ENCODE data around the gene ZNF746. TPM values are rescaled to one million over a fixed set of nuclear protein-coding genes. Genes with fewer than 3 reads are reported as not detected.

The ZNF746 gene
- total RNA-seq, 1 experiment from 2014 or later: 22.2 TPM

DNA sequence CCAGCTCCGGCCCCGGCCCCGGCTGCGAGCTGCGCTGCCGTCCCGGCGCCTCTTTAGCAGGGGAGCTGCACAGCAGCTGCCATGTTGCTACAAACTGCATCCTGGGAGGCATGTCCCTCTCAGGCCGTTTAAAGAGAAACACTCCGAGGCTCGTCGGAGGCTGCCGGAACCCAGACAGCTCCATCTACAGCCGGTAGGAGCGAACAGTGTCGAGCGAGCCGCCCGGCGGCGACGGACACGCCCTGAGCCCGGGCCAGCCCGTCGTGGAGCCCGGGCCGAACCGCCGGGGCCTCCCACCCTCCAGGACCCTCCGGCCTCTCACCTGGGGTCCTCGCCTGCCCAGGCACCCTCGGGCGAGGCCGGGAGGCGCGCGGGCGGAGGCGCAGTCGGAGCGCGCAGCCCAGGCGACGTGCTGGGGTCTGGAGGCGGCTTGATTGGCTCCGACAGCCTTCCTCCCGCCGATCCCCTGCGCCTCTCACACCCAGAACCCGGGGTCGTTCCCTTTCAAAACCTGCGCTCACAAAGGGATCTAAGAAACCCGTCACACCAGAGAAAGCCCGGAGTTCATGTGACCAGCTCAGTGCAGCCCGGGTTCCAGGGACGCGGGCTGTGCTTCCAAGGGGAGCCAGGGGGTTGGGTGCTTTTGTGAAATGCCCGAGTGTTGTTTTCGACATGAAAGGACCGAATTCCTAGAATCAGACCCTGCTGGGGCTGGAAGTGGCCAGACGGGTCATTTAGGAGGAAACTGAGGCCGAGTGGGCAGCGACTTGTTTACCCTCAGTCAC, 36.9 kb downstream of the ZNF746 start, which contains the start of gene ZNF777:
Gene ZNF777 (minus strand): TSS at position 570 of the 785 bp plus-strand sequence. CDS start 5,040 bp downstream, outside the sequence.
- ChIA-PET CTCF (interaction anchor here (0.6 kb wide), 3 partner anchors 20 to 106 kb away, joined by 3 to 6 read pairs (median 3); no protein-coding TSS in a partner anchor), POLR2A (interaction anchor here (0.7 kb wide), 1 partner anchor 30 kb away, joined by 5 read pairs; no protein-coding TSS in a partner anchor)
- H3K27ac ChIP-seq (ENCODE audit: low read length): peak within 1 kb of the TSS; percentile 86
- H3K4me3 ChIP-seq (ENCODE audit: low read depth in 2 of 2, low read length in 2 of 2): peak within 1 kb of the TSS; percentile 72 to 88
- peaks cover 12% of the 10 kb centered on the region; the same call in 1 of the 2 replicates for H3K4me1 ChIP-seq (ENCODE audit: control insufficient read depth, insufficient read depth, low read length)
- DNase-seq (ENCODE audit: low read depth, low spot score) (peak; percentile 30), ATAC-seq (peak; percentile 97)
- H3K36me3 ChIP-seq (ENCODE audit: control insufficient read depth, insufficient read depth, low read length): no peaks in the 10 kb centered on the region
- H3K27me3 ChIP-seq (ENCODE audit: control insufficient read depth, insufficient read depth, low read length): no peaks in the 10 kb centered on the region
- intact Hi-C loops (cut with micrococcal nuclease; ENCODE audit: unreplicated experiment): no loop called here
- TF ChIP-seq TCF7L2 (IDR thresholded peaks at IDR 0.05; ENCODE audit: low read depth, low read length): peak; percentile 53; the same call in 1 of the 2 replicates
- TF ChIP-seq POLR2AphosphoS5 (IDR thresholded peaks at IDR 0.05; ENCODE audit: low read depth, low read length): peak; percentile 51; the same call in 1 of the 2 replicates
- TF ChIP-seq, protein P1, sequence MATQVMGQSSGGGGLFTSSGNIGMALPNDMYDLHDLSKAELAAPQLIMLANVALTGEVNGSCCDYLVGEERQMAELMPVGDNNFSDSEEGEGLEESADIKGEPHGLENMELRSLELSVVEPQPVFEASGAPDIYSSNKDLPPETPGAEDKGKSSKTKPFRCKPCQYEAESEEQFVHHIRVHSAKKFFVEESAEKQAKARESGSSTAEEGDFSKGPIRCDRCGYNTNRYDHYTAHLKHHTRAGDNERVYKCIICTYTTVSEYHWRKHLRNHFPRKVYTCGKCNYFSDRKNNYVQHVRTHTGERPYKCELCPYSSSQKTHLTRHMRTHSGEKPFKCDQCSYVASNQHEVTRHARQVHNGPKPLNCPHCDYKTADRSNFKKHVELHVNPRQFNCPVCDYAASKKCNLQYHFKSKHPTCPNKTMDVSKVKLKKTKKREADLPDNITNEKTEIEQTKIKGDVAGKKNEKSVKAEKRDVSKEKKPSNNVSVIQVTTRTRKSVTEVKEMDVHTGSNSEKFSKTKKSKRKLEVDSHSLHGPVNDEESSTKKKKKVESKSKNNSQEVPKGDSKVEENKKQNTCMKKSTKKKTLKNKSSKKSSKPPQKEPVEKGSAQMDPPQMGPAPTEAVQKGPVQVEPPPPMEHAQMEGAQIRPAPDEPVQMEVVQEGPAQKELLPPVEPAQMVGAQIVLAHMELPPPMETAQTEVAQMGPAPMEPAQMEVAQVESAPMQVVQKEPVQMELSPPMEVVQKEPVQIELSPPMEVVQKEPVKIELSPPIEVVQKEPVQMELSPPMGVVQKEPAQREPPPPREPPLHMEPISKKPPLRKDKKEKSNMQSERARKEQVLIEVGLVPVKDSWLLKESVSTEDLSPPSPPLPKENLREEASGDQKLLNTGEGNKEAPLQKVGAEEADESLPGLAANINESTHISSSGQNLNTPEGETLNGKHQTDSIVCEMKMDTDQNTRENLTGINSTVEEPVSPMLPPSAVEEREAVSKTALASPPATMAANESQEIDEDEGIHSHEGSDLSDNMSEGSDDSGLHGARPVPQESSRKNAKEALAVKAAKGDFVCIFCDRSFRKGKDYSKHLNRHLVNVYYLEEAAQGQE (IDR thresholded peaks at IDR 0.05; ENCODE audit: insufficient read depth in 1 of 2, low read depth in 2 of 2, low read length in 1 of 2): no peak
- TF ChIP-seq, protein P2, sequence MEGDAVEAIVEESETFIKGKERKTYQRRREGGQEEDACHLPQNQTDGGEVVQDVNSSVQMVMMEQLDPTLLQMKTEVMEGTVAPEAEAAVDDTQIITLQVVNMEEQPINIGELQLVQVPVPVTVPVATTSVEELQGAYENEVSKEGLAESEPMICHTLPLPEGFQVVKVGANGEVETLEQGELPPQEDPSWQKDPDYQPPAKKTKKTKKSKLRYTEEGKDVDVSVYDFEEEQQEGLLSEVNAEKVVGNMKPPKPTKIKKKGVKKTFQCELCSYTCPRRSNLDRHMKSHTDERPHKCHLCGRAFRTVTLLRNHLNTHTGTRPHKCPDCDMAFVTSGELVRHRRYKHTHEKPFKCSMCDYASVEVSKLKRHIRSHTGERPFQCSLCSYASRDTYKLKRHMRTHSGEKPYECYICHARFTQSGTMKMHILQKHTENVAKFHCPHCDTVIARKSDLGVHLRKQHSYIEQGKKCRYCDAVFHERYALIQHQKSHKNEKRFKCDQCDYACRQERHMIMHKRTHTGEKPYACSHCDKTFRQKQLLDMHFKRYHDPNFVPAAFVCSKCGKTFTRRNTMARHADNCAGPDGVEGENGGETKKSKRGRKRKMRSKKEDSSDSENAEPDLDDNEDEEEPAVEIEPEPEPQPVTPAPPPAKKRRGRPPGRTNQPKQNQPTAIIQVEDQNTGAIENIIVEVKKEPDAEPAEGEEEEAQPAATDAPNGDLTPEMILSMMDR (IDR thresholded peaks at IDR 0.05): peak; percentile 70
- 0 out of 2 replicates have a peak, but pooled peaks have one; percentile 41 for TF ChIP-seq SIN3A (IDR thresholded peaks at IDR 0.05; ENCODE audit: borderline replicate concordance, insufficient read depth, low read depth, low read length)
- in situ Hi-C loops (cut with HindIII; ENCODE audit: low pct_unique_long_range_greater_than_20kb, low sequenced_read_pairs): no loop called here
- no TSS peak for BruUV-seq (replicated peaks)
- no peaks in the 10 kb centered on the region for H3K9me3 ChIP-seq (ENCODE audit: control insufficient read depth, insufficient read depth, low read depth, low read length)

DNA sequence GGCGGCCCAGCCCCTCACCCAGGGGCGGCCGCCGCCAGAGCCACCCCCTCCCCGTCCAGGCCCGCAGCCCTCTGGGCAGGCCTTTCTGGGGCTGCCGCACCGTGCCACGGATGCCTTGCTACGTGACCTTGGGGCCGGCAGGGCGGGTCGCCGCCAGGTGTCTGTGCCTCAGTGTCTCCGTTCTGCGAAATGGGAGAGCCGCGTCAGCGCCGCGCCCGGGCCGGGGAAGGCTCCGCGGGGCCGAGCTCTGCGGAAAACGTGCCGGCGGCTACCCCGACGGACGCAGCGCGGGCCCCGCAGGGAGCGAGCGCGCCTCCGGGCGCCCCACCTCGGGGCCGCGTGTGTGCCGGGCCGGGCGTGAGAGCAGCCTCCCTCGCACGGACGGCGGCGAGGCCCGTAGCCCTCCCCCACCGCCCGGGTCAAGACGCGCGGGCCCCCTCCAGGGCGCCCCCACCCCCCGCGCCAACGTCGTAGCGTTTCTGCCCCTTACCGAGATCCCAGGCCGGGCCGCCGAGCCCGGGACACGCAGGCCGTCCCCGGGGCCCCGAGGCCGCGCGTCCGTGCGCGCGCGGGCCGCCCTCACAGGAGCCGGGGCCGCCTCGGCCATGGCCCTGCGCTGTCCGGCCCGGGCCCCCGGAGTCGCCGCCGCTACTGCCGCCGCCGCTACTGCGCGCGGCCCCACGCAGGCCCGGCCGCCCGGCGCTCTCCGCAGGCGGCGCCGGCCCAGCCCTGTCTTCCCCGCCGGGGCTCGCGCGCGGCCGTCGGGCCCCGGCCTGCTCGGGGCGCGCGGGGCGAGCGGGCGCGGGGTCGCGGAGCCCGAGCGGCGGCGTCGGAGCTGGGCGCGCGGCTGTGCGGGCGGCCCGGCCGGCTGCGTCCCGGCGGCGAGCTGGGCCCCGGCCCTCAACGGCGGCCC, 37.8 kb downstream of the ZNF746 start:
- intact Hi-C loops (cut with micrococcal nuclease; ENCODE audit: unreplicated experiment): no loop called here
- Histone ChIP-seq H3K36me3 (ENCODE audit: control insufficient read depth, insufficient read depth, low read length) (no peaks in the 10 kb centered on the region; the same call in 1 of the 2 replicates), H3K4me1 (ENCODE audit: control insufficient read depth, insufficient read depth, low read length) (peaks cover 12% of the 10 kb centered on the region; the same call in 1 of the 2 replicates), H3K9me3 (ENCODE audit: control insufficient read depth, insufficient read depth, low read depth, low read length) (no peaks in the 10 kb centered on the region), H3K4me3 (ENCODE audit: low read depth in 2 of 2, low read length in 2 of 2) (peak overlapping the region; percentile 53 to 72), H3K27ac (ENCODE audit: low read length) (no peak overlapping the region), H3K27me3 (ENCODE audit: control insufficient read depth, insufficient read depth, low read length) (no peaks in the 10 kb centered on the region)
- ChIA-PET CTCF (interaction anchor here (0.6 kb wide), 3 partner anchors 20 to 105 kb away, joined by 3 to 6 read pairs (median 3); no protein-coding TSS in a partner anchor), POLR2A (no interaction called here)
- BruUV-seq (replicated peaks): no TSS peak
- ATAC-seq: peak; percentile 76
- TF ChIP-seq SIN3A (IDR thresholded peaks at IDR 0.05; ENCODE audit: borderline replicate concordance, insufficient read depth, low read depth, low read length): 0 out of 2 replicates have a peak, but pooled peaks have one; percentile 27
- TF ChIP-seq, protein P1 (IDR thresholded peaks at IDR 0.05; ENCODE audit: insufficient read depth in 1 of 2, low read depth in 2 of 2, low read length in 1 of 2): no peak
- in situ Hi-C loops (cut with HindIII; ENCODE audit: low pct_unique_long_range_greater_than_20kb, low sequenced_read_pairs): no loop called here
- no peak for DNase-seq (ENCODE audit: low read depth, low spot score)
